IMR-90 (cell line): ENCODE measurements around the gene SNRNP25. TPM values are rescaled to one million over a fixed set of nuclear protein-coding genes. Genes with fewer than 3 reads are reported as not detected.

Experiments
- ATAC-seq: fragments of 200-7000 bp; cut with Tn5 transposase; 2 replicates; pipeline ENCODE4 v1.9.1; 2020; ENCODE audit warnings: low read depth, mild to moderate bottlenecking, moderate library complexity
- BruUV-seq: library from RNA; stranded (reverse); fragments of 400-500 nt; replicated peaks from 2 replicates; lab custom pipeline; 2021; lab: Mats Ljungman, UMichigan
- CTCF ChIA-PET: fragments of 300-600 bp; formaldehyde crosslinking; extraction: SDS; loops from one replicate; lab custom pipeline; 2021; ENCODE audit warnings: antibody characterized with exemption; lab: Yijun Ruan, JAX
- POLR2A ChIA-PET: fragments of 300-600 bp; sonication (Branson Sonifier 250); formaldehyde crosslinking; loops from one replicate; lab custom pipeline; 2022; ENCODE audit warnings: antibody characterized with exemption; ENCODE audit not compliant: unreplicated experiment; lab: Charles Lee
- DNase-seq: peaks from one replicate; pipeline ENCODE4 v3.0.0; 2013
- H2AFZ ChIP-seq: replicated peaks from 2 replicates; pipeline ENCODE3; 2013; ENCODE audit warnings: low read length, mild to moderate bottlenecking; ENCODE audit not compliant: poor library complexity
- H2AK5ac ChIP-seq: 2 replicates; pipeline ENCODE4 v1.6.1; 2013; ENCODE audit warnings: low read depth, low read length, inconsistent platforms
- H2AK9ac ChIP-seq: replicated peaks from 2 replicates; pipeline ENCODE3; 2013; ENCODE audit warnings: mild to moderate bottlenecking, low read depth, low read length, moderate library complexity; ENCODE audit not compliant: poor library complexity
- H2BK120ac ChIP-seq: 2 replicates; pipeline ENCODE4 v1.6.1; 2013; ENCODE audit warnings: low read depth, low read length, inconsistent platforms
- H2BK15ac ChIP-seq: 3 replicates; pipeline ENCODE4 v1.6.1; 2013; ENCODE audit warnings: low read depth, low read length, inconsistent platforms
- H2BK20ac ChIP-seq: 2 replicates; pipeline ENCODE4 v1.6.1; 2013; ENCODE audit warnings: low read depth, mild to moderate bottlenecking, inconsistent platforms, low read length, moderate library complexity
- H2BK5ac ChIP-seq: 2 replicates; pipeline ENCODE4 v1.6.1; 2013; ENCODE audit warnings: mild to moderate bottlenecking, low read depth, low read length, inconsistent platforms; ENCODE audit not compliant: poor library complexity, severe bottlenecking
- H3K14ac ChIP-seq: replicated peaks from 2 replicates; pipeline ENCODE4 v1.6.1; 2013; ENCODE audit warnings: low read depth, low read length, inconsistent platforms
- H3K18ac ChIP-seq: 2 replicates; pipeline ENCODE4 v1.6.1; 2013; ENCODE audit warnings: low read depth, low read length, control low read depth
- H3K23ac ChIP-seq: 2 replicates; pipeline ENCODE4 v1.6.1; 2013; ENCODE audit warnings: low read depth, low read length, inconsistent platforms
- H3K27ac ChIP-seq: 2 replicates; pipeline ENCODE4 v1.5.1; 2013; ENCODE audit warnings: mild to moderate bottlenecking, control low read depth, low read length; ENCODE audit not compliant: insufficient read depth
- H3K27me3 ChIP-seq: 2 replicates; pipeline ENCODE4 v1.6.1; 2013; ENCODE audit warnings: low read length; ENCODE audit not compliant: control insufficient read depth, insufficient read depth
- H3K36me3 ChIP-seq: 2 replicates; pipeline ENCODE4 v1.6.1; 2013; ENCODE audit warnings: low read length, mixed read lengths; ENCODE audit not compliant: control insufficient read depth, insufficient read depth
- H3K4ac ChIP-seq: 2 replicates; pipeline ENCODE4 v1.6.1; 2013; ENCODE audit warnings: low read depth, low read length, inconsistent platforms
- H3K4me1 ChIP-seq: 2 replicates; pipeline ENCODE4 v1.6.1; 2013; ENCODE audit warnings: low read length, mixed read lengths; ENCODE audit not compliant: control insufficient read depth, insufficient read depth
- H3K4me2 ChIP-seq: 2 replicates; pipeline ENCODE4 v1.6.1; 2013; ENCODE audit warnings: low read depth, mild to moderate bottlenecking, control low read depth, low read length, moderate library complexity
- H3K4me3 ChIP-seq: 2 replicates; pipeline ENCODE4 v1.5.1; 2013; ENCODE audit warnings: low read depth, mild to moderate bottlenecking, control low read depth, low read length, moderate library complexity; ENCODE audit not compliant: insufficient read depth
- H3K56ac ChIP-seq: 2 replicates; pipeline ENCODE4 v1.6.1; 2013; ENCODE audit warnings: low read length, inconsistent platforms; ENCODE audit not compliant: insufficient read depth; ENCODE audit errors: extremely low read depth
- H3K79me1 ChIP-seq, 2 experiments: 2 replicates each; pipeline ENCODE4 v1.6.1; 2013; ENCODE audit warnings: low read length in 2 of 2, inconsistent platforms in 1 of 2, low read depth in 1 of 2
- H3K9ac ChIP-seq: 2 replicates; pipeline ENCODE4 v1.6.1; 2013; ENCODE audit warnings: low read depth, low read length, control low read depth
- H3K9me1 ChIP-seq: 2 replicates; pipeline ENCODE4 v1.6.1; 2013; ENCODE audit warnings: low read length, inconsistent platforms; ENCODE audit not compliant: insufficient read depth
- H3K9me3 ChIP-seq: 2 replicates; pipeline ENCODE4 v1.6.1; 2013; ENCODE audit warnings: low read length; ENCODE audit not compliant: control insufficient read depth, insufficient read depth
- H4K20me1 ChIP-seq: 2 replicates; pipeline ENCODE4 v1.6.1; 2013; ENCODE audit warnings: low read length, inconsistent platforms; ENCODE audit not compliant: insufficient read depth
- H4K5ac ChIP-seq: 2 replicates; pipeline ENCODE4 v1.6.1; 2013; ENCODE audit warnings: mild to moderate bottlenecking, low read depth, low read length, control low read depth
- H4K8ac ChIP-seq, 2 experiments: 2 replicates each; pipeline ENCODE4 v1.6.1; 2013; ENCODE audit warnings: low read depth in 2 of 2, low read length in 2 of 2, control low read depth in 1 of 2, inconsistent platforms in 1 of 2
- H4K91ac ChIP-seq: 2 replicates; pipeline ENCODE4 v1.6.1; 2013; ENCODE audit warnings: low read depth, low read length, inconsistent platforms; ENCODE audit not compliant: insufficient read depth
- BHLHE40 ChIP-seq: fragments of 150-350 bp; IDR thresholded peaks from 2 replicates; pipeline ENCODE4 v1.6.1; 2016; ENCODE audit warnings: mild to moderate bottlenecking, low read depth, low read length
- CEBPB ChIP-seq: IDR thresholded peaks from 2 replicates; pipeline ENCODE4 v1.6.1; 2012; ENCODE audit warnings: low read depth, low read length, improper control_type of control experiment
- CHD1 ChIP-seq: IDR thresholded peaks from 2 replicates; pipeline ENCODE4 v1.6.1; 2012; ENCODE audit warnings: low read depth, low read length, improper control_type of control experiment
- FOS ChIP-seq: fragments of 150-350 bp; IDR thresholded peaks from 2 replicates; pipeline ENCODE4 v1.6.1; 2016; ENCODE audit warnings: low read depth, low read length
- MAFK ChIP-seq: IDR thresholded peaks from 2 replicates; pipeline ENCODE4 v1.6.1; 2012; ENCODE audit warnings: low read depth, low read length, improper control_type of control experiment
- MAZ ChIP-seq: IDR thresholded peaks from 2 replicates; pipeline ENCODE4 v1.6.1; 2012; ENCODE audit warnings: low read depth, mild to moderate bottlenecking, low read length, improper control_type of control experiment, moderate library complexity, borderline replicate concordance
- MXI1 ChIP-seq: IDR thresholded peaks from 2 replicates; pipeline ENCODE4 v1.6.1; 2012; ENCODE audit warnings: low read depth, mild to moderate bottlenecking, low read length, moderate library complexity, borderline replicate concordance
- NFE2L2 ChIP-seq: fragments of 150-350 bp; IDR thresholded peaks from 2 replicates; pipeline ENCODE4 v1.6.1; 2016; ENCODE audit warnings: low read depth, mild to moderate bottlenecking, low read length
- POLR2A ChIP-seq: IDR thresholded peaks from 2 replicates; pipeline ENCODE4 v1.6.1; 2012; ENCODE audit warnings: mild to moderate bottlenecking, low read depth, low read length
- RAD21 ChIP-seq: IDR thresholded peaks from 2 replicates; pipeline ENCODE4 v1.6.1; 2012; ENCODE audit warnings: low read length, improper control_type of control experiment
- RCOR1 ChIP-seq: IDR thresholded peaks from 2 replicates; pipeline ENCODE4 v1.6.1; 2012; ENCODE audit warnings: mild to moderate bottlenecking, low read length, improper control_type of control experiment; ENCODE audit not compliant: insufficient replicate concordance
- SMC3 ChIP-seq: fragments of 150-350 bp; IDR thresholded peaks from 2 replicates; pipeline ENCODE4 v1.6.1; 2016; ENCODE audit warnings: low read depth, mild to moderate bottlenecking, antibody characterized with exemption, low read length, moderate library complexity
- whole genome bisulfite sequencing, 2 experiments: methylation state at CpG; one replicate each; pipeline versions ENCODE4 v1.1.5 to v1.1.7; 2013; ENCODE audit warnings: missing lambda C conversion rate in 2 of 2; ENCODE audit not compliant: insufficient read length in 1 of 2; ENCODE audit errors: extremely low coverage in 2 of 2; 5-methylcytosine and 5-hydroxymethylcytosine counted together
- dilution Hi-C: fragments of 300-500 bp; cut with HindIII; formaldehyde crosslinking; loops from one replicate; pipeline ENCODE4 v1.14.3; 2018; ENCODE audit warnings: low sequenced_read_pairs; ENCODE audit not compliant: unreplicated experiment
- in situ Hi-C: fragments of 300-500 bp; cut with MboI; formaldehyde crosslinking; loops from 3 replicates; pipeline ENCODE4 v1.14.3; 2019; ENCODE audit warnings: low sequenced_read_pairs, inconsistent platforms, mixed read lengths
- intact Hi-C: fragments of 100-400 bp; cut with micrococcal nuclease; formaldehyde crosslinking; loops from 2 replicates; pipeline ENCODE4 v1.10.0; 2022
- polyA plus RNA-seq, 3 experiments: library from polyadenylated mRNA; depleted of rRNA; stranded (reverse); fragments of >200 nt; gene quantifications; 2 replicates each; pipeline ENCODE4 v1.2.3, GENCODE V29; 2012; ENCODE audit warnings: low replicate concordance in 1 of 3
- total RNA-seq: library from RNA; depleted of rRNA; stranded (reverse); fragments of >200 nt; gene quantifications from 2 replicates; pipeline ENCODE4 v1.2.3, GENCODE V29; 2012
- TF ChIP-seq, protein P1 (sequence below): conservative IDR thresholded peaks from 2 replicates; pipeline ENCODE4 v1.5.1; 2012; ENCODE audit warnings: mild to moderate bottlenecking, low read depth, low read length, improper control_type of control experiment
- TF ChIP-seq, protein P2 (sequence below): fragments of 150-350 bp; IDR thresholded peaks from 2 replicates; pipeline ENCODE4 v1.6.1; 2017; ENCODE audit warnings: mild to moderate bottlenecking, antibody characterized with exemption, low read length, low read depth
- TF ChIP-seq, protein P3 (sequence below): fragments of 150-350 bp; IDR thresholded peaks from 2 replicates; pipeline ENCODE4 v1.6.1; 2016; ENCODE audit warnings: low read depth, mild to moderate bottlenecking, low read length, moderate library complexity, borderline replicate concordance

SNRNP25 gene
- total and polyA plus RNA-seq, 2 of the 4 experiments (the other 2 are of a cell fraction): 67.2 to 88.0 TPM

- no peak overlapping the region for H3K4ac ChIP-seq
These were observed 43.5 kb upstream of the SNRNP25 start for GRCh38 chr16:9903-10665.

More at GRCh38 chr16:9903-10665, 43.5 kb upstream of the SNRNP25 start:
- H4K8ac ChIP-seq: 0 out of 4 replicates have a peak overlapping the region, but pooled peaks of 1 of the 2 experiments have one; percentile 16
- dilution Hi-C loops: no loop called here
- ChIA-PET POLR2A (no interaction called here), CTCF (no interaction called here)
- no peaks in the 10 kb centered on the region for H3K79me1 ChIP-seq
- no peak overlapping the region for H2AFZ ChIP-seq
- ATAC-seq (peak; percentile 94), DNase-seq (no peak)
- no peak overlapping the region for H3K56ac ChIP-seq
- H3K23ac ChIP-seq: no peak overlapping the region
- 82% methylated on average over 11 of the region's 48 CpGs; no CpG with 5 or more reads in 1 of the 2 experiments for WGBS, 2 experiments
- no peaks in the 10 kb centered on the region for H3K9me1 ChIP-seq
- H3K9ac ChIP-seq: no peak overlapping the region
- H4K20me1 ChIP-seq: no peaks in the 10 kb centered on the region
- peak overlapping the region; percentile 31 for H3K4me3 ChIP-seq
- in situ Hi-C loops: no loop called here
- H3K9me3 ChIP-seq: no peaks in the 10 kb centered on the region
- no peaks in the 10 kb centered on the region for H3K4me1 ChIP-seq
- no TSS peak for BruUV-seq
- no peaks in the 10 kb centered on the region for H3K36me3 ChIP-seq
- no peak overlapping the region for H2BK15ac ChIP-seq
- H3K4me2 ChIP-seq: no peak overlapping the region
- no peak overlapping the region for H4K91ac ChIP-seq
- H2BK120ac ChIP-seq: no peak overlapping the region
- intact Hi-C loops: no loop called here
- no peak overlapping the region for H3K18ac ChIP-seq
- no peak overlapping the region for H2BK5ac ChIP-seq
- H2AK9ac ChIP-seq: no peak overlapping the region
- H3K27me3 ChIP-seq: no peaks in the 10 kb centered on the region
- H2BK20ac ChIP-seq: no peak overlapping the region
- H4K5ac ChIP-seq: no peak overlapping the region
- H3K27ac ChIP-seq: no peak overlapping the region; the same call in 1 of the 2 replicates
- H3K14ac ChIP-seq: no peak overlapping the region
- H2AK5ac ChIP-seq: no peak overlapping the region
- TF ChIP-seq FOS (no peak), RCOR1 (no peak), NFE2L2 (no peak), MAFK (no peak), BHLHE40 (no peak), MAZ (no peak), SMC3 (no peak), CEBPB (no peak), MXI1 (no peak), CHD1 (no peak), RAD21 (no peak), POLR2A (no peak)
- TF ChIP-seq, protein P1, sequence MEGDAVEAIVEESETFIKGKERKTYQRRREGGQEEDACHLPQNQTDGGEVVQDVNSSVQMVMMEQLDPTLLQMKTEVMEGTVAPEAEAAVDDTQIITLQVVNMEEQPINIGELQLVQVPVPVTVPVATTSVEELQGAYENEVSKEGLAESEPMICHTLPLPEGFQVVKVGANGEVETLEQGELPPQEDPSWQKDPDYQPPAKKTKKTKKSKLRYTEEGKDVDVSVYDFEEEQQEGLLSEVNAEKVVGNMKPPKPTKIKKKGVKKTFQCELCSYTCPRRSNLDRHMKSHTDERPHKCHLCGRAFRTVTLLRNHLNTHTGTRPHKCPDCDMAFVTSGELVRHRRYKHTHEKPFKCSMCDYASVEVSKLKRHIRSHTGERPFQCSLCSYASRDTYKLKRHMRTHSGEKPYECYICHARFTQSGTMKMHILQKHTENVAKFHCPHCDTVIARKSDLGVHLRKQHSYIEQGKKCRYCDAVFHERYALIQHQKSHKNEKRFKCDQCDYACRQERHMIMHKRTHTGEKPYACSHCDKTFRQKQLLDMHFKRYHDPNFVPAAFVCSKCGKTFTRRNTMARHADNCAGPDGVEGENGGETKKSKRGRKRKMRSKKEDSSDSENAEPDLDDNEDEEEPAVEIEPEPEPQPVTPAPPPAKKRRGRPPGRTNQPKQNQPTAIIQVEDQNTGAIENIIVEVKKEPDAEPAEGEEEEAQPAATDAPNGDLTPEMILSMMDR: no peak
- TF ChIP-seq, protein P2, sequence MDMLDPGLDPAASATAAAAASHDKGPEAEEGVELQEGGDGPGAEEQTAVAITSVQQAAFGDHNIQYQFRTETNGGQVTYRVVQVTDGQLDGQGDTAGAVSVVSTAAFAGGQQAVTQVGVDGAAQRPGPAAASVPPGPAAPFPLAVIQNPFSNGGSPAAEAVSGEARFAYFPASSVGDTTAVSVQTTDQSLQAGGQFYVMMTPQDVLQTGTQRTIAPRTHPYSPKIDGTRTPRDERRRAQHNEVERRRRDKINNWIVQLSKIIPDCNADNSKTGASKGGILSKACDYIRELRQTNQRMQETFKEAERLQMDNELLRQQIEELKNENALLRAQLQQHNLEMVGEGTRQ: no peak
- TF ChIP-seq, protein P3, sequence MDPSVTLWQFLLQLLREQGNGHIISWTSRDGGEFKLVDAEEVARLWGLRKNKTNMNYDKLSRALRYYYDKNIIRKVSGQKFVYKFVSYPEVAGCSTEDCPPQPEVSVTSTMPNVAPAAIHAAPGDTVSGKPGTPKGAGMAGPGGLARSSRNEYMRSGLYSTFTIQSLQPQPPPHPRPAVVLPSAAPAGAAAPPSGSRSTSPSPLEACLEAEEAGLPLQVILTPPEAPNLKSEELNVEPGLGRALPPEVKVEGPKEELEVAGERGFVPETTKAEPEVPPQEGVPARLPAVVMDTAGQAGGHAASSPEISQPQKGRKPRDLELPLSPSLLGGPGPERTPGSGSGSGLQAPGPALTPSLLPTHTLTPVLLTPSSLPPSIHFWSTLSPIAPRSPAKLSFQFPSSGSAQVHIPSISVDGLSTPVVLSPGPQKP: no peak
